GM12874 (cell line): ENCODE results near the gene HYAL1.

Experiments
- TF ChIP-seq, protein P1 (sequence below): IDR thresholded peaks from 2 replicates; pipeline ENCODE4 v1.5.1; 2011; ENCODE audit warnings: low read depth, mild to moderate bottlenecking, control low read depth, low read length, moderate library complexity; ENCODE audit not compliant: insufficient read depth

Gene HYAL1

DNA sequence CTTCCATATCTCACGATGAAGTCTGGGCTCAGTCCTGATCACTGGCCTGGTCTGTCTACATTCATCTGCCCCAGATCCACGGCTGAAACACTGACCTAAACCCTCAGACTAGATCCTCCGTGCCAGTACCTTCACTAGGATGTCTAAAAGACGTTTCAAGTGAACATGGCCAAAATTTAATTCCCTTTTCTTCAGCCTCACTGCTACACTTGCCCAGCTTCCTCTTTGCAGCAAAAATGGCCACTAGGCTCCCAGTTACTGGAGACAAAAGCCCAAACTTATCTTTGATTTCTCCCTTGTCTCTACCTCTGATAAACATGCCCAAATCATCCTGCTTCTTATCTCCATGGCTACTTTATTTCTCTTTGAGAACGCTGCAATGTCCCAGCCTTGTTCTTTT is 35.6 kb upstream of the HYAL1 start:
- TF ChIP-seq, protein P1, sequence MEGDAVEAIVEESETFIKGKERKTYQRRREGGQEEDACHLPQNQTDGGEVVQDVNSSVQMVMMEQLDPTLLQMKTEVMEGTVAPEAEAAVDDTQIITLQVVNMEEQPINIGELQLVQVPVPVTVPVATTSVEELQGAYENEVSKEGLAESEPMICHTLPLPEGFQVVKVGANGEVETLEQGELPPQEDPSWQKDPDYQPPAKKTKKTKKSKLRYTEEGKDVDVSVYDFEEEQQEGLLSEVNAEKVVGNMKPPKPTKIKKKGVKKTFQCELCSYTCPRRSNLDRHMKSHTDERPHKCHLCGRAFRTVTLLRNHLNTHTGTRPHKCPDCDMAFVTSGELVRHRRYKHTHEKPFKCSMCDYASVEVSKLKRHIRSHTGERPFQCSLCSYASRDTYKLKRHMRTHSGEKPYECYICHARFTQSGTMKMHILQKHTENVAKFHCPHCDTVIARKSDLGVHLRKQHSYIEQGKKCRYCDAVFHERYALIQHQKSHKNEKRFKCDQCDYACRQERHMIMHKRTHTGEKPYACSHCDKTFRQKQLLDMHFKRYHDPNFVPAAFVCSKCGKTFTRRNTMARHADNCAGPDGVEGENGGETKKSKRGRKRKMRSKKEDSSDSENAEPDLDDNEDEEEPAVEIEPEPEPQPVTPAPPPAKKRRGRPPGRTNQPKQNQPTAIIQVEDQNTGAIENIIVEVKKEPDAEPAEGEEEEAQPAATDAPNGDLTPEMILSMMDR: no peak

DNA sequence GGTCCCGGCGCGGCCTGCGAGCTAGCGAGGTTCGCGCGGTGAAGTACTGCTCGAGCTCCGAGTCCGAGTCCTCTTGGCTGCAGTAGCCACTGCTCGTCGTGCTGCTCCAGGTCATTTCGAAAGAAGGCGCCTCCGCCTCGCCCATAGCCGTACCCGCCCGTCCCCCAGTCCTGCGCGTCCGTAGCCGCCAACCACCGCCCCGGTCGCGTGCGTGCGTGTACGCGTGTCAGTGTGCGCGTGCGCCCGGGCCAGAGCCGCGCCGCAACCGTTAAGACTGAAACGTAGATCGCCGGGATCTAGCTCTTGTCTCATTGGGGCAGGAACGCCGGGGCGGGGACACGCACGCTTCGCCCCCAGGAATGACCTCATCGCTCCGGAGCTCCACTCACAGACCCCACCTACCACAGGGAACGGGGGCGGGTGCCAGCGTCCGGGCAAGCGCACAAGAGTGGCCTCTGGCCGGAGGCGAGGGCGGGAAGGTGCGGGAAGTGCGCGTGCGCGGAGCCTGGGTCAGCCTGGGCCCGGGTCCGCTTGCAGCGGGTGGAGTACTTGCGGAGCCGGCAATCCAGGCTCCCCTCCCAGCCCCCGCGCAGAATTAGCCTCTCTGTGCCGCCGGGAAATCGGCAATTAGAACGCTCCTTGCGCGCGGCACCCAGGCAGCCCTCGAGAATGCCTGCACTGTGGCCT is 33.9 kb upstream of the HYAL1 start:
- TF ChIP-seq, protein P1: no peak

DNA sequence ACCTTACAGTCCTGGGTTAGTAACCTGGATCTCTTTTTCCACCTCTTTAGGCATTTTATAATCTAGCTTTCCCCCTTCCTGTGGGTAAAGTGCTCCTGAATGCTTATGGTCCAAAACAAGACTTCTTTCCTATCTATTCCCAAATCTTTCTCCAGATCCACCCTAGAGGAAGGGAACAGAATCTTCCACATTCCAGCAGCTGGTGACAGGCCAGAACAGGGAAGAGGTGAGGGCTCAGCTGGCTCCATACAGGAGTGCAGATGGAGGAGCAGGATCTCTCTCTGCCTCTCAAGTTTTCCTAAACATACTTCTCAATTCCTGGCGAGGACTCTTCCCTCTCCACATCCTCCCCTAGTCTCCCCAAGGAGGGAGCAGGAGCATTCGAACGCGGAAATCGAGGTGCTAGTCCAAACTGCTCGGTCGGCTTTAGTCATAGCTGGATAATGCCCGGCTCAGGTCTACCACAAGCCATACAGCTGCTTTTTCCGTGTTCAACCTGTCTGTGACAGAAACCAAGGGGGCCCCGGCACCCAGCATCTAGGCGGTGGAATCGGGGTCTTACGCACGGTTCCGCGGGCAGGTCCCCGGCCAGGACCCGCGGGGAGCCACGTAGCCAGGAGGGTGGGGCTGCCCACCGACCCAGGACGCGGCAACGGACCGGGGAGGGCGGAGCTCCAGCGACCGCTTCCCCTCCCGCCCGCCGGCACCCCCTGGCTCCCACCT is 33.2 kb upstream of the HYAL1 start:
- TF ChIP-seq, protein P1: no peak

DNA sequence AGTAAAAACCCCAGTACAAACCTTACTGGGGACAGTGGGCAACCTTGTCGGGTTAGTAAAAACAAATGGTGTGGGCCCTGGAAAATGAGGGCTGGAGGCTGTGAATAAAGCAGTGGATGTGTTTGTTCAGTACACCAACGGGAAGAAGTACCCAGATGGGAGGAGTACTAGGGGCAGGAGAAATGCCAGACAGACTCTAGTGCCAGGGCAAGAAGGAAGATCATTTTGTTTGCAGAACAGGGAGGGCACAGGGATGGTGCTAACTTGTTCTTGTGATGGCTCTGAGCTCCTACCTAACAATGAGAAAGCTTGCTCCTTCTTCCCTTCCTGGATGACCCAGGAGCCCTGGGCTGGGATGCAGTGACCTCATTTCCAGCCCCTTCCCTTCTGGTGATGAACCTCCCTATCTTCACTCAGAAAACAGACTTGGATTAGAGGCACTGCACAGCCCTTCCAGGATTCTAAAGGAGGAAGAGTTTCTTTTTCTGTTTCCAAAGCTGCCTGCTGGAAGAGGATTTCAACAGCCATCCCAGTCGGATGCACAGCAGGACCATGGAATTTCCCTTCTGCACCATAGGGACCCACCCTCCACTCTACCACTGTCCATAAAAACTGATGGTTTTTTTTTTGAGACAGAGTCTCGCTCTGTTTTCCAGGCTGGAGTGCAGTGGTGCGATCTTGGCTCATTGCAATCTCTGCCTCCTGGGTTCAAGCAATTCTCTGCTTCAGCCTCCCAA is 31.1 kb upstream of the HYAL1 start:
- TF ChIP-seq, protein P1: no peak

DNA sequence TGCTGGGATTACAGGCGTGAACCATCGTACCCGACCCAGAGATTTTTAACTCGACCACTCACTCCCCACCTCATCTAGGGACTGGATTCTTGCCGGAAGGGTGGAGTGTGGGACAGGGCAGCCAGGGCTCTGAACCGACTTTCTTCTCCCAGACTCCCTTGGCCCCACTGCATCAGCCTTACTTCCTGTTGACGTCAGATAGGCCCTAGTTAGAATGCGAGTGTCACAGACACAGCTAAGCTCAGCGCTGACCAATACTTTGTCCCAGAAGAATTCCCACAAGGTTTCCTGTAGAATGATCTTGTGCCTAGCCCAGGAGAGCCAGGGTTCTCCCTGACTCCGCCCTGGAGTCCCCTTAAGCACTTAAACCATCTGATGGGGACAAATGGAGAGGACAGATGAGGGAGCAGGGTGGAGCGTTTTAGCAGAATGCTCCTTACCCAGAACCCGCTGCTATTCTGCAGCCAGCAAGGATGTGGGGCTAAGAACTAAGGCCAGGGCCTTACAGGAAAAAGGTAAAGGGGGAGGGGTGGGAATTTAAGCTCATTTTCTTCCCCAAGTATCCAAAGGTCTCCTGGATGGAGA is 30.5 kb upstream of the HYAL1 start:
- TF ChIP-seq, protein P1: no peak

DNA sequence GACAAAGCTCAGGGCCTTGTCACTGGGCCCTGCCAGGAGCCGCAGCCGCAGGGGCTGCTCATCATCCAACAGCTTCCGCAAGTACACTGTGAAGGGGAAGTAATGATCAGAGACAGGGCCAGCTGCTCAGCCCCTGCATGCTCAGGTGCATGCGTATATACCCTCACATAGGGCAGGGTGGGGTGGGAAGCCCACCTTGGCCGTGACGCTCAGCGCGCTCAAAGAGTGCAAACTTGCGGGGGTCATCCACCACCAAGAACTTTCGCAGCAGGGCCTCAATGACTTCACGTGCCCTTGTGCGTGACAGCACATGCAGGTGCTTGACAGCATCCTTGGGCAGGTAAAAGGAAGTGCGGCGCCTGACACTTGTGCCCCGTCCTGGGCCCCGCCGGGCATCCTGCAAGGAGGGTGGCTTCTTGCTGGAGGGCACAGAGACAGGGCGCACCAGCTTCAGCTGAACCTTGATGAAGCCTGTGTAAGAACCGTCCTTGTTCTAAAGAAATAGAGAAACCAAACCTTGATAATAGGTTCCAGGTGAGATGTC is 28.1 kb upstream of the HYAL1 start:
- TF ChIP-seq, protein P1: no peak

DNA sequence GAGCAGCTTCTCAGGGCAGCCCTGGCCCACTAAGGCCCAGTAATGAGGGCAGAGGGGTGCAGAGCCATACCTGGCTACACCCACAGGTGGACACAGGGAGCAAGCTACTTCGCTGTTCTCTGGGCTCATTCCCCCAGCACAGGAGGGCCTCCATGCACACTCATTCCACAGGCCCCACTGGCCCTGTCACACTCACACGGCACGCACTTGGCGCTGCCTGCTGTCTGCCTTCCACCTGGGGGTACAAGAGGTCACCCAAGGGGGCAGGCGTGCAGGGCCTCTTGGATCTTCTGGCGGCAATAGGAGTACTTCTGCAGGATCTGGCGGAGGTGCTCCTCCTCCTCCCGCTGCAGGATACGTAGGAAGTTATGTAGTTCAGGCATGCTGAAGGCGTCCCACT is 27.0 kb upstream of the HYAL1 start:
- TF ChIP-seq, protein P1: no peak
